ENCODE data around the gene CHRNB4.

- TF ChIP-seq CTCF (IDR thresholded peaks at IDR 0.05 in 8 of 11, conservative IDR thresholded peaks at IDR 0.05 in 3 of 11) (no peak), POLR2A (IDR thresholded peaks at IDR 0.05) (no peak)
Observed at GRCh38 chr15:78684657-78685056, 43.6 kb upstream of the CHRNB4 start.

Data from spleen (tissue), 7 donors.